HPDE6-E6E7 (cell line): ENCODE data around the gene LBX2.

ENCODE experiments used
- DNase-seq: peaks from one replicate; pipeline ENCODE4 v3.0.0; 2011; ENCODE audit warnings: missing footprints; ENCODE audit errors: extremely low spot score

LBX2 gene

GRCh38 chr2:74457549-74458131 is 41.8 kb downstream of the LBX2 start:
- no peak for DNase-seq

GRCh38 chr2:74457129-74457548 is 42.3 kb downstream of the LBX2 start:
- DNase-seq, result no peak

GRCh38 chr2:74454654-74455511 is 44.5 kb downstream of the LBX2 start, which contains the start of gene INO80B:
Gene INO80B (plus strand): TSS chr2:74455087. CDS start chr2:74455117, 30 bp downstream.
- DNase-seq, result peak; percentile 86

GRCh38 chr2:74450570-74451190 is 48.7 kb downstream of the LBX2 start:
- DNase-seq, result no peak

GRCh38 chr2:74448771-74449170 is 50.6 kb downstream of the LBX2 start:
- DNase-seq, result no peak
